Sigmoid colon (tissue), 7 donors: ENCODE results near the gene CCDC195. TPM values are rescaled to one million over a fixed set of nuclear protein-coding genes. Genes with fewer than 3 reads are reported as not detected.

Experiments used
- DNase-seq: peaks from one replicate; pipeline ENCODE4 v3.0.0-alpha.2; 2019
- H3K27ac ChIP-seq, 4 donors: fragments of 200-600 bp; sonication (generic); one replicate each; pipeline ENCODE4 v1.5.1; 2016 to 2019; ENCODE audit warnings: mild to moderate bottlenecking in 1 of 4
- H3K27me3 ChIP-seq, 3 donors: fragments of 200-600 bp; sonication (generic); one replicate each; pipeline ENCODE4 v1.5.1; 2019; ENCODE audit warnings: mild to moderate bottlenecking in 1 of 3
- H3K36me3 ChIP-seq, 4 donors: fragments of 200-600 bp; sonication (generic); one replicate each; pipeline ENCODE4 v1.5.1; 2016 to 2019
- H3K4me1 ChIP-seq, 4 donors: fragments of 200-600 bp; sonication (generic); one replicate each; pipeline ENCODE4 v1.5.1; 2017 to 2019
- H3K4me3 ChIP-seq, 4 donors: fragments of 200-600 bp; sonication (generic); one replicate each; pipeline ENCODE4 v1.5.1; 2017 to 2019; ENCODE audit warnings: mild to moderate bottlenecking in 2 of 4, moderate library complexity in 1 of 4
- H3K9me3 ChIP-seq, 4 donors: fragments of 200-600 bp in 3 of 4; sonication (generic) in 3 of 4; one replicate each; pipeline versions ENCODE4 v1.5.1 to v1.6.1; 2013 to 2019
- EP300 ChIP-seq, 4 donors: sonication (generic); formaldehyde crosslinking; IDR thresholded peaks; one replicate each; pipeline ENCODE4 v1.6.1; 2017; ENCODE audit warnings: antibody characterized with exemption in 4 of 4
- POLR2A ChIP-seq, 2 donors: fragments of 450-650 bp; IDR thresholded peaks; one replicate each; pipeline ENCODE4 v1.6.1; 2016; ENCODE audit warnings: antibody characterized with exemption in 2 of 2, mild to moderate bottlenecking in 2 of 2, moderate library complexity in 2 of 2
- POLR2AphosphoS5 ChIP-seq, 4 donors: sonication (generic); formaldehyde crosslinking; IDR thresholded peaks; one replicate each; pipeline ENCODE4 v1.6.1; 2017; ENCODE audit warnings: antibody characterized with exemption in 4 of 4
- WGBS, 2 donors: extraction: QIAGEN DNeasy Blood & Tissue Kit; methylation state at CpG; one replicate each; pipeline ENCODE4 v1.1.7; 2013; 5-methylcytosine and 5-hydroxymethylcytosine counted together
- intact Hi-C: fragments of 100-400 bp; cut with DNase I; formaldehyde crosslinking; loops from one replicate; pipeline ENCODE4 v1.15.1; 2023
- polyA plus RNA-seq, 3 donors: library from polyadenylated mRNA; stranded (reverse); fragments of 200-250 nt; gene quantifications; one replicate each; pipeline ENCODE4 v1.2.3, GENCODE V29; 2013
- total RNA-seq, 4 donors: library from RNA; depleted of rRNA; stranded (reverse); fragments of >200 nt; gene quantifications; one replicate each; pipeline ENCODE4 v1.1.0, GENCODE V29; 2016
- TF ChIP-seq, protein P1 (sequence below), 4 experiments: fragments of 450-650 bp in 3 of 4; fragments of 200-600 bp in 1 of 4; IDR thresholded peaks; one replicate each; pipeline ENCODE4 v1.5.1; 2016 to 2019; ENCODE audit warnings: antibody characterized with exemption in 4 of 4, mild to moderate bottlenecking in 3 of 4, moderate library complexity in 2 of 4
- donor health status: healthy with polysubstance abuse.
- donor health status: Bipolar disorder and iron deficiency.
- donor health status: healthy.

Gene CCDC195
- total and polyA plus RNA-seq, 7 donors = not detected

DNA sequence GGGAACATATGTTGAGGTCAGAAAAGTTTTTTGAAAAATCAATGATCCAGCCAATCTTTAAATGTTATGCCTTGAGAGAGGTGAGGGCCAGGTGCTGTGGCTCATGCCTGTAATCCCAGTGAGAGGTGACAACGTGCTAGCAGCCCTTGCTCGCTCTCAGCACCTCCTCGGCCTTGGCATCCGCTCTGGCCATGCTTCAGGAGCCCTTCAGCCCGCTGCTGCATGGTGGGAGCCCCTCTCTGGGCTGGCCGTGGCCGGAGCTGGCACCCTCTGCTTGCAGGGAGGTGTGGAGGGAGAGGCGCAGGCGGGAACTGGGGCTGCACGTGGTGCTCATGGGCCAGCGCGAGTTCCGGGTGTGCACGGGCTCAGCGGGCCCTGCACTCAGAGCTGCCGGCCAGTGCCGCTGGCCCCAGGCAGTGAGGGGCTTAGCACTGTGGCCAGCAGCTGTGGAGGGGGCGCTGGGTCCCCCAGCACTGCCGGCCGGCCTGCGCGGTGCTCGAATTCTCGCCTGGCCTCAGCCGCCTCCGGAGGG lies 61.1 kb downstream of the CCDC195 start:
- intact Hi-C loops = no loop called here
- 95% methylated on average over 26 of the region's 26 CpGs for WGBS, 2 donors
- H3K4me3 ChIP-seq = no peak overlapping the region

More for the DNA sequence above, 61.1 kb downstream of the CCDC195 start:
- no peaks in the 10 kb centered on the region for H3K27me3 ChIP-seq
- H3K36me3 ChIP-seq = no peaks in the 10 kb centered on the region
- TF ChIP-seq EP300 (IDR thresholded peaks at IDR 0.05) (no peak), POLR2AphosphoS5 (IDR thresholded peaks at IDR 0.05) (no peak), POLR2A (IDR thresholded peaks at IDR 0.05) (no peak)
- TF ChIP-seq, protein P1, sequence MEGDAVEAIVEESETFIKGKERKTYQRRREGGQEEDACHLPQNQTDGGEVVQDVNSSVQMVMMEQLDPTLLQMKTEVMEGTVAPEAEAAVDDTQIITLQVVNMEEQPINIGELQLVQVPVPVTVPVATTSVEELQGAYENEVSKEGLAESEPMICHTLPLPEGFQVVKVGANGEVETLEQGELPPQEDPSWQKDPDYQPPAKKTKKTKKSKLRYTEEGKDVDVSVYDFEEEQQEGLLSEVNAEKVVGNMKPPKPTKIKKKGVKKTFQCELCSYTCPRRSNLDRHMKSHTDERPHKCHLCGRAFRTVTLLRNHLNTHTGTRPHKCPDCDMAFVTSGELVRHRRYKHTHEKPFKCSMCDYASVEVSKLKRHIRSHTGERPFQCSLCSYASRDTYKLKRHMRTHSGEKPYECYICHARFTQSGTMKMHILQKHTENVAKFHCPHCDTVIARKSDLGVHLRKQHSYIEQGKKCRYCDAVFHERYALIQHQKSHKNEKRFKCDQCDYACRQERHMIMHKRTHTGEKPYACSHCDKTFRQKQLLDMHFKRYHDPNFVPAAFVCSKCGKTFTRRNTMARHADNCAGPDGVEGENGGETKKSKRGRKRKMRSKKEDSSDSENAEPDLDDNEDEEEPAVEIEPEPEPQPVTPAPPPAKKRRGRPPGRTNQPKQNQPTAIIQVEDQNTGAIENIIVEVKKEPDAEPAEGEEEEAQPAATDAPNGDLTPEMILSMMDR (IDR thresholded peaks at IDR 0.05) = no peak
- DNase-seq = no peak
- no peaks in the 10 kb centered on the region for H3K4me1 ChIP-seq
- no peaks in the 10 kb centered on the region for H3K9me3 ChIP-seq
- H3K27ac ChIP-seq = no peak overlapping the region

Other genes starting within 250 kb of the CCDC195 start
- gene CUL3, start 131.0 kb downstream of the CCDC195 start, total RNA-seq = 10 to 100 TPM; 59.3 to 65.8 (median 63.6) TPM
- gene CUL3, start 131.0 kb downstream of the CCDC195 start, polyA plus RNA-seq = 10 to 100 TPM; 63.0 to 85.3 (median 71.5) TPM